Thyroid gland (tissue), 4 donors: ENCODE results near the gene DEK.

Experiments used
- CTCF ChIP-seq, 6 experiments: fragments of 200-600 bp in 3 of 6; fragments of 450-650 bp in 3 of 6; sonication (generic) in 3 of 6; IDR thresholded peaks; one replicate each; pipeline ENCODE4 v1.5.1; 2016 to 2019; ENCODE audit warnings: antibody characterized with exemption in 6 of 6, mild to moderate bottlenecking in 2 of 6, inconsistent platforms in 1 of 6, moderate library complexity in 1 of 6
- POLR2A ChIP-seq, 2 donors: fragments of 450-650 bp; IDR thresholded peaks; one replicate each; pipeline ENCODE4 v1.6.1; 2017; ENCODE audit warnings: antibody characterized with exemption in 2 of 2, mild to moderate bottlenecking in 2 of 2, moderate library complexity in 1 of 2

GRCh38 chr6:18207438-18207837 lies 56.9 kb downstream of the DEK start:
- TF ChIP-seq POLR2A (IDR thresholded peaks at IDR 0.05) (peak in 1 of 2 donors; percentile 55), CTCF (IDR thresholded peaks at IDR 0.05) (no peak)
